H1 (cell line): Measurements from ENCODE around the gene CYB561D2. TPM values are rescaled to one million over a fixed set of nuclear protein-coding genes. Genes with fewer than 3 reads are reported as not detected.

Experiments
- BCL11A ChIP-seq, 2 experiments: IDR thresholded peaks; one replicate each; pipeline ENCODE4 v1.6.1; 2011; ENCODE audit warnings: low read depth in 2 of 2, low read length in 2 of 2, mild to moderate bottlenecking in 2 of 2
- CBX5 ChIP-seq: fragments of 300-800, 300-1000 bp; sonication (generic); IDR thresholded peaks from 2 replicates; pipeline ENCODE4 v1.7.1; 2016; ENCODE audit warnings: antibody characterized with exemption, low read length, low read depth
- CHD2 ChIP-seq: IDR thresholded peaks from 2 replicates; pipeline ENCODE4 v1.6.1; 2012; ENCODE audit warnings: low read length, improper control_type of control experiment
- EGR1 ChIP-seq: IDR thresholded peaks from 2 replicates; pipeline ENCODE4 v1.6.1; 2011; ENCODE audit warnings: low read depth, low read length, borderline replicate concordance
- EP300 ChIP-seq, 2 experiments: IDR thresholded peaks; 1 replicate in 1 of 2; 2 replicates in 1 of 2; pipeline ENCODE4 v1.6.1; 2011 to 2012; ENCODE audit warnings: low read depth in 2 of 2, low read length in 2 of 2, mild to moderate bottlenecking in 2 of 2, borderline replicate concordance in 1 of 2, inconsistent platforms in 1 of 2, moderate library complexity in 1 of 2
- EZH2 ChIP-seq: fragments of 200-600 bp; sonication (generic); IDR thresholded peaks from 2 replicates; pipeline ENCODE4 v1.7.1; 2012; ENCODE audit warnings: low read depth, mild to moderate bottlenecking, moderate library complexity, low read length, inconsistent platforms; ENCODE audit not compliant: severe bottlenecking
- GTF2F1 ChIP-seq: IDR thresholded peaks from 2 replicates; pipeline ENCODE4 v1.6.1; 2012; ENCODE audit warnings: low read depth, low read length, improper control_type of control experiment, borderline replicate concordance
- HDAC2 ChIP-seq, 2 experiments: fragments of 300-600 bp in 1 of 2; sonication (generic) in 1 of 2; IDR thresholded peaks; 2 replicates each; pipeline ENCODE4 v1.6.1; 2011 to 2012; ENCODE audit warnings: low read depth in 2 of 2, low read length in 2 of 2, mild to moderate bottlenecking in 2 of 2, moderate library complexity in 2 of 2, borderline replicate concordance in 1 of 2, inconsistent platforms in 1 of 2
- HDAC6 ChIP-seq: IDR thresholded peaks from one replicate; pipeline ENCODE4 v1.7.1; 2012; ENCODE audit warnings: low read depth, mild to moderate bottlenecking, inconsistent platforms, low read length, moderate library complexity
- KDM4A ChIP-seq: IDR thresholded peaks from one replicate; pipeline ENCODE4 v1.7.1; 2012; ENCODE audit warnings: low read depth, mild to moderate bottlenecking, moderate library complexity, low read length, inconsistent platforms; ENCODE audit not compliant: severe bottlenecking
- POLR2AphosphoS5 ChIP-seq: IDR thresholded peaks from 2 replicates; pipeline ENCODE4 v1.6.1; 2011; ENCODE audit warnings: low read depth, low read length
- POU5F1 ChIP-seq: IDR thresholded peaks from 2 replicates; pipeline ENCODE4 v1.6.1; 2011; ENCODE audit warnings: low read depth, mild to moderate bottlenecking, low read length, moderate library complexity
- RXRA ChIP-seq: IDR thresholded peaks from 2 replicates; pipeline ENCODE4 v1.6.1; 2011; ENCODE audit warnings: low read depth, mild to moderate bottlenecking, low read length, moderate library complexity; ENCODE audit not compliant: insufficient read depth
- SIX5 ChIP-seq: IDR thresholded peaks from 2 replicates; pipeline ENCODE4 v1.6.1; 2011; ENCODE audit warnings: mild to moderate bottlenecking, low read depth, low read length
- SP4 ChIP-seq: IDR thresholded peaks from 2 replicates; pipeline ENCODE4 v1.6.1; 2012; ENCODE audit warnings: low read length, inconsistent platforms
- SRF ChIP-seq: IDR thresholded peaks from 2 replicates; pipeline ENCODE4 v1.6.1; 2011; ENCODE audit warnings: mild to moderate bottlenecking, low read depth, low read length, moderate library complexity
- TBP ChIP-seq: IDR thresholded peaks from 2 replicates; pipeline ENCODE4 v1.6.1; 2011; ENCODE audit warnings: low read depth, low read length, improper control_type of control experiment
- TCF12 ChIP-seq: IDR thresholded peaks from 2 replicates; pipeline ENCODE4 v1.6.1; 2011; ENCODE audit warnings: low read depth, mild to moderate bottlenecking, low read length
- YY1 ChIP-seq: IDR thresholded peaks from 2 replicates; pipeline ENCODE4 v1.6.1; 2011; ENCODE audit warnings: low read depth, mild to moderate bottlenecking, low read length
- ZNF274 ChIP-seq: IDR thresholded peaks from 2 replicates; pipeline ENCODE4 v1.7.0; 2012; ENCODE audit warnings: low read length, borderline replicate concordance; ENCODE audit errors: extremely low read depth
- polyA plus RNA-seq, 7 experiments: library from polyadenylated mRNA; depleted of rRNA in 3 of 7; stranded (reverse) in 5 of 7; unstranded in 2 of 7; fragments of >200 nt in 5 of 7; fragments of 200-250 nt in 2 of 7; gene quantifications; 1 replicate in 5 of 7; 2 replicates in 1 of 7; 4 replicates in 1 of 7; pipeline versions ENCODE4 v1.2.1 to v1.2.3, GENCODE V29; 2011 to 2013; ENCODE audit warnings: missing spikeins in 2 of 7, mixed read lengths in 2 of 7
- total RNA-seq: library from RNA; stranded (reverse); fragmentation: NEBNext Ultra II Directional; extraction: Animal tissue kit (Norgen Biotek cat#: 25700); gene quantifications from 2 replicates; pipeline ENCODE4 v1.2.1, GENCODE V29; 2021
- TF ChIP-seq, protein P1 (sequence below): IDR thresholded peaks from 2 replicates; pipeline ENCODE4 v1.6.1; 2011; ENCODE audit warnings: low read length, improper control_type of control experiment
- TF ChIP-seq, protein P2 (sequence below): IDR thresholded peaks from 2 replicates; pipeline ENCODE4 v1.6.1; 2012; ENCODE audit warnings: inconsistent platforms

The CYB561D2 gene
- total and polyA plus RNA-seq, 2 of the 8 experiments (the other 6 are each of a cell fraction or from before 2014, with no cell fraction given), result 9.8 to 34.0 TPM

DNA sequence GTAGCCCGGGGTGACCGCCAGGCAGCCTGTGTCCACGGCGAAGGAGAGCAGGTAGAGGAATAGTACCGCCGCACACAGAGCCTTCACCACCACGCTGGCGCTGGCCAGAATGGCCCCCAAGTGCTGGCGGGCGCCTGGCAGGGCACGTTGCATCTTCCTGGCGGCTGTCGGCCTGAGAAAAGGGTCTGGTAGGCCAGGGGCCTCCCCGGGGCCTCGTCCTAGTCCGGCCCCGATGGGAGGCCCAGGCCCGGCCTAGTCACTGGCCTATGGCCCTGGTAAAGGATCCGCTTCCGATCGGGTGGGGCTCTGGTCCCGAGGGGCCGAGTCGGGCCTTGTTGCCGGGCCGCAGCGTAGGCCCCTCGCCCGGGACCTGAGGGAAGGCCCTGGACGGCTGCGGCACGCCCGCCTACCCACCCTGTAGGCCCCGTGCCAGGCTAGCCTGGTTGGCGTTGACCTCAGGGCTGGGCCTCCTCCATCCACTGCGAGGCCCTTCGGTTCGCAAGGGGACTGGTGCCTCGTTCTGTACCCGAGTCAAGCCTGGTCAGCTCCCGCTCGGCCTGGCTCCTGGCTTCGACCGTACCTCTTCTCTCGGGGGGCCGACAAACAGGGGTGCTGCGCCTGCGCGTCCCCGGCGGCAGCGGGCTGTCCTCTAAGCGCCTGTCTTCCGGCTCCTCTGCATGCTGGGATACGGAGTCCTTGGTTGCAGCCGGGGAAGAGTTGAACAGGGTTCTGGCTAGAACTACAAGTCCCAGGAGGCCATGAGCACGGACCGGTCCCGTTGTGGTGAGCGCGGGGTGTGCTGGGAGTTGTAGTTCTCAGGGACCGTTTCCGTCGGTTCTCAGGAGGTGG is 8.5 kb downstream of the CYB561D2 start, which contains the start of gene TMEM115 (continued):
- TF ChIP-seq EZH2 (no peak), CBX5 (no peak), EGR1 (no peak), YY1 (peak; percentile 40; the same call in 1 of the 2 replicates), BCL11A (IDR thresholded peaks at IDR 0.05; ENCODE audit: low read depth in 2 of 2, low read length in 2 of 2) (no peak), TCF12 (0 out of 2 replicates have a peak, but pooled peaks have one; percentile 69), HDAC2 (IDR thresholded peaks at IDR 0.05; ENCODE audit: borderline replicate concordance in 1 of 2, low read depth in 2 of 2, low read length in 2 of 2) (peak in 1 of 2 experiments; percentile 58; a peak in 1 of 4 replicates), HDAC6 (no peak), ZNF274 (no peak), POU5F1 (no peak), CHD2 (peak; percentile 68), SP4 (peak; percentile 80; the same call in 1 of the 2 replicates), GTF2F1 (no peak), SIX5 (peak; percentile 100), EP300 (IDR thresholded peaks at IDR 0.05; ENCODE audit: borderline replicate concordance in 1 of 2, low read depth in 2 of 2, low read length in 2 of 2) (no peak), TBP (peak; percentile 27; the same call in 1 of the 2 replicates), POLR2AphosphoS5 (peak; percentile 42; the same call in 1 of the 2 replicates), KDM4A (peak; percentile 63), RXRA (no peak), SRF (no peak)
- TF ChIP-seq, protein P1, sequence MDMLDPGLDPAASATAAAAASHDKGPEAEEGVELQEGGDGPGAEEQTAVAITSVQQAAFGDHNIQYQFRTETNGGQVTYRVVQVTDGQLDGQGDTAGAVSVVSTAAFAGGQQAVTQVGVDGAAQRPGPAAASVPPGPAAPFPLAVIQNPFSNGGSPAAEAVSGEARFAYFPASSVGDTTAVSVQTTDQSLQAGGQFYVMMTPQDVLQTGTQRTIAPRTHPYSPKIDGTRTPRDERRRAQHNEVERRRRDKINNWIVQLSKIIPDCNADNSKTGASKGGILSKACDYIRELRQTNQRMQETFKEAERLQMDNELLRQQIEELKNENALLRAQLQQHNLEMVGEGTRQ, result no peak
- TF ChIP-seq, protein P2, sequence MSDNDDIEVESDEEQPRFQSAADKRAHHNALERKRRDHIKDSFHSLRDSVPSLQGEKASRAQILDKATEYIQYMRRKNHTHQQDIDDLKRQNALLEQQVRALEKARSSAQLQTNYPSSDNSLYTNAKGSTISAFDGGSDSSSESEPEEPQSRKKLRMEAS, result no peak; the same call in 1 of the 2 replicates
